ENCODE results near the gene CFAP92.
A peak's percentile ranks its signal among the peaks of the same experiment; 100 is the strongest.

CFAP92 gene

GRCh38 chr3:129005526-129006303 lies 11.8 kb upstream of the CFAP92 start:
- DNase-seq, result no peak

- DNase-seq, result no peak
Measured at GRCh38 chr3:129004639-129005295, 10.9 kb upstream of the CFAP92 start.

- DNase-seq, result peak; percentile 47 to 57
Measured at GRCh38 chr3:129003578-129004112, 9.8 kb upstream of the CFAP92 start.

- DNase-seq, result no peak
Measured at GRCh38 chr3:129002573-129003569, 9.0 kb upstream of the CFAP92 start.

- peak; percentile 38 to 61 for DNase-seq
Measured at GRCh38 chr3:129001806-129002572, 8.1 kb upstream of the CFAP92 start.

- DNase-seq, result peak in 1 of 2 donors; percentile 52
Measured at GRCh38 chr3:129001101-129001805, 7.4 kb upstream of the CFAP92 start, which contains the start of gene EFCC1. TSS of gene EFCC1 (plus strand) at chr3:129001304. CDS start at chr3:129001629, 325 bp downstream.

- DNase-seq, result no peak
Measured at GRCh38 chr3:129000742-129001100, 6.8 kb upstream of the CFAP92 start.

- no peak for DNase-seq
Measured at GRCh38 chr3:128999102-128999501, 5.2 kb upstream of the CFAP92 start.

- DNase-seq, result no peak
Measured at GRCh38 chr3:128998561-128998960, 4.7 kb upstream of the CFAP92 start.

- DNase-seq, result no peak
Measured at GRCh38 chr3:128997486-128998133, 3.7 kb upstream of the CFAP92 start.

- DNase-seq, result no peak
Measured at GRCh38 chr3:128996726-128997125, 2.9 kb upstream of the CFAP92 start.

GRCh38 chr3:128996200-128996599 lies 2.3 kb upstream of the CFAP92 start:
- DNase-seq, result no peak

- no peak for DNase-seq
Measured at GRCh38 chr3:128995737-128996136, 1.9 kb upstream of the CFAP92 start.

GRCh38 chr3:128994581-128995546 lies 988 bp upstream of the CFAP92 start:
- DNase-seq, result no peak

- DNase-seq, result no peak
Measured at GRCh38 chr3:128994173-128994512, 267 bp upstream of the CFAP92 start.

GRCh38 chr3:128992926-128993460 lies 883 bp downstream of the CFAP92 start:
- no peak for DNase-seq

GRCh38 chr3:128991355-128991895 lies 2.5 kb downstream of the CFAP92 start:
- no peak for DNase-seq

- no peak for DNase-seq
Measured at GRCh38 chr3:128988286-128988685, 5.6 kb downstream of the CFAP92 start.
